T-helper 2 cell (primary cell): Measurements from ENCODE around the gene SH3BP2.

Experiments
- DNase-seq, 5 experiments: peaks; one replicate each; pipeline versions ENCODE4 v3.0.0 to v3.0.0-alpha.2; 2012 to 2022

SH3BP2 gene

DNA sequence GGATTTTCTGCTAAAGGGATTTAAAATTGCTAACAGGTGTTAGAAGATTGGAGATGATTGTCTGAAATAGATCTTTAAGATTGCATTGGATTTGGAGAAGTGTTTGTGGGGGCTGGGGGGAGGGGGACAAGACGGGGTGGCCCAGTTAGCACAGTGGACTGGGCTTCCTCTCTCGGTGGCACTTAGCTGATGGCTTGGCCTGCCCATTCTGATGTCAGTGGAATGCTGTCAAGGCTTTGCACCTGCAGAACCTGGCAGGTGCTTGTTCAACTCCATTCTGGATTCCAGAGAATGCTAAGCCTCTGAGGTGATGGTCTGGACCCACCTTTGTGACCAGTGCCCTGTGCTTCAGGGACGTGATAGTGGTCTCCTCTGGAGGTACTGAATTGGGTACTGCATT is 94.5 kb downstream of the SH3BP2 start:
- DNase-seq = no peak

DNA sequence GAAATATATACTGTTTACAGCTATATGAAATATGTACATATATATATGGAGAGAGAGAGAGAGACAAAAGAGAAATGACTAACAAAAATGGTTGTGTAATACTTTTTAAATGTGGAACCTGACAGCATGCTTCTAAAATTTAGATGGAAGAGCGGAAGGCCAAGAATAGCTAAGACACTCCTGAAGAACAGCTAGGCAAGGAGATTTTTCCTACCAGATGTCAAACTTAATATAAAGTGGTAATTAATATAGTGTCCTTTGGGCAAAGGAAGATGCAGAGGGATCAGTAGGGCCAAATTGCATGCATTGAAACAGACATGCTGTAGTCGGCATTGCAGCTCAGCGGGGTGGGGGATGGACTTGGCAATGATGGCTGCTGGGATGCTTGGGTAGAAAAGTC is 96.0 kb downstream of the SH3BP2 start:
- no peak for DNase-seq
